Measurements from ENCODE around the gene ABHD14A.
"Not testable (repeated sequence)": the region's sequence is repeated elsewhere in the genome, so short reads cannot be mapped to it uniquely, and the experiment has no call there.

DNA sequence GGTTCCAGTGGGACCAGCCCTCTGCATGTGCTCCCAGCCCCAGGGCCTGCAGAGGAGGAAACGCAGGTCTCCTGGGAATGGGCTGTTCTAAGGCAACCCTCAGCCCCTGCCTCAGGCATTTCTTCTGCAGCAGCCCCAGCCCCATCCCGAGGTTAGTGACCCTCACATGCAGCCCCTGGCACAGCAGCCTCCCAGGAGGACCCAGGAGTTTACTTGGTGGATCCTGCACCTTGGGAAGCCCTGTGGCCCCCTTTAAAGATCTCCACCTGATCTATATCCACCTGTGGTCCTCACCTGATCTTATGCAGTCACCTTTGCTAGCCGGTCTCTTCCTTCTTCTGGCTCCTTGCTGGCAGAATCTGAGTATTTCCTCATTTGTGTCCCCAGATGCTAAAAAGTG, 45.9 kb upstream of the ABHD14A start:
- TF ChIP-seq, protein P1, sequence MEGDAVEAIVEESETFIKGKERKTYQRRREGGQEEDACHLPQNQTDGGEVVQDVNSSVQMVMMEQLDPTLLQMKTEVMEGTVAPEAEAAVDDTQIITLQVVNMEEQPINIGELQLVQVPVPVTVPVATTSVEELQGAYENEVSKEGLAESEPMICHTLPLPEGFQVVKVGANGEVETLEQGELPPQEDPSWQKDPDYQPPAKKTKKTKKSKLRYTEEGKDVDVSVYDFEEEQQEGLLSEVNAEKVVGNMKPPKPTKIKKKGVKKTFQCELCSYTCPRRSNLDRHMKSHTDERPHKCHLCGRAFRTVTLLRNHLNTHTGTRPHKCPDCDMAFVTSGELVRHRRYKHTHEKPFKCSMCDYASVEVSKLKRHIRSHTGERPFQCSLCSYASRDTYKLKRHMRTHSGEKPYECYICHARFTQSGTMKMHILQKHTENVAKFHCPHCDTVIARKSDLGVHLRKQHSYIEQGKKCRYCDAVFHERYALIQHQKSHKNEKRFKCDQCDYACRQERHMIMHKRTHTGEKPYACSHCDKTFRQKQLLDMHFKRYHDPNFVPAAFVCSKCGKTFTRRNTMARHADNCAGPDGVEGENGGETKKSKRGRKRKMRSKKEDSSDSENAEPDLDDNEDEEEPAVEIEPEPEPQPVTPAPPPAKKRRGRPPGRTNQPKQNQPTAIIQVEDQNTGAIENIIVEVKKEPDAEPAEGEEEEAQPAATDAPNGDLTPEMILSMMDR (IDR thresholded peaks at IDR 0.05): not testable (repeated sequence)
- not testable (repeated sequence) for TF ChIP-seq EP300, POLR2A (IDR thresholded peaks at IDR 0.05)

Measured in ovary (tissue), 3 donors.